ENCODE measurements around the gene CRYBG3.

CRYBG3 gene

GRCh38 chr3:97949743-97950142 lies 127.9 kb downstream of the CRYBG3 start:
- DNase-seq, result no peak

- no peak for DNase-seq
Observed at GRCh38 chr3:97950360-97950759, 128.5 kb downstream of the CRYBG3 start.

DNA sequence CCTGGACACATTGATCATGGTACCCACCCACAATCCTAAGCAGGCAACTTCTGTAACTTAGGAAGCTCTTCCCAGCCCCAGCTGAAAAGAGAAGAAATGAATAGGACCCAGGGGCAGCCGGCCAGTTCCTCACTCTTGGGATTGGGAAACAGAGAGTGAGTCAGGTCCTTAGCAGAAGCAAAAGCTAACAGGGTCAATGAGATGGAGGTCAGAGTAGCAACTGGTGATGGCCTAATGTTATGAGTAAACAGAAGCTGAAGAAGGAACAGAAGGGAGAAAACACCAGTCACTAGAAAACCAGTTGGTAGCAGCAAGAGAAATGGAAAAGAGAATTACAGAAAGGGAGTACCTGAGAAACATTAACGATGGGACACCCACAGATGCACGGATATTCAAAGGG lies 130.5 kb downstream of the CRYBG3 start:
- no peak for DNase-seq

GRCh38 chr3:97952872-97953271 lies 131.1 kb downstream of the CRYBG3 start:
- no peak for DNase-seq

- no peak for DNase-seq
Observed at GRCh38 chr3:97954228-97954827, 132.5 kb downstream of the CRYBG3 start.

GRCh38 chr3:97956051-97956450 lies 134.2 kb downstream of the CRYBG3 start:
- DNase-seq, result no peak

GRCh38 chr3:97957617-97958311 lies 136.0 kb downstream of the CRYBG3 start:
- DNase-seq, result peak; percentile 18

DNA sequence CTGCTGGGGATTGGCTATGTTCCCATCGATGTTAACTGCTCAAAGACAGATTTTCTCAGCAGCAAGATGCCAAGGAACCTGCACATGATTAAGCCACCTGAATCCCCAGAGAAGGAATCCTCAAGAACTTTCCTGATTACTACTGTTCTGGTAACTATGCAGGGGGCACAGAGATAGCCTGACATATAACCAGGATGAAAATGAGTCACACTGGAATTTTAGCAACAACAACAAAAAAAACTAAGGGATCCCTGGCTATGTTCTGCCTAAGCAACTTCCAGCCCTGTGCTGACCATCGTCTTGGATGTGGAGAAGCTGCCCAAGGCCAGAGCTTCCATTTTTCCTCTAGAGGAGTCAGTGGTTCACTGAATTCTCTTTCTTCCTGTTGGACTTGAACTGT lies 136.6 kb downstream of the CRYBG3 start:
- no peak for DNase-seq

- DNase-seq, result no peak
Observed at GRCh38 chr3:97958796-97959195, 137.0 kb downstream of the CRYBG3 start.

DNA sequence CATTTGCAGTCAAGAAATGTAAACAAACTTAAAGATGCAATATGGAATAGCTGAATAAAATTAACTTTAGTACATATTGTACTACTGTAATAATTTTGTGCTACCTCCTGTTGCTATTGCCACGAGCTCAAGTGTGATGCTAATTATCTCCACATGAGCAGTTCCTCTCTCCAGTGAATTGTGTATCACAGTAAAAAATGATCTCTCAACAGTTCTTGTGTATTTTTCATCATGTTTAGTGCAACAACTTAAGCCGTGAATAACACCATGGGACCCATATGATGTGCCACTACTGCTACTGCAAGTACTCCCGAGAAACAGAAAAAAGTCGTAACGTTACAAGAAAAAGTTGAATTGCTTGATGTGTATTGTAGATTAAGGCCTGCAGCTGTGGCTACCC lies 138.1 kb downstream of the CRYBG3 start:
- DNase-seq, result no peak

DNA sequence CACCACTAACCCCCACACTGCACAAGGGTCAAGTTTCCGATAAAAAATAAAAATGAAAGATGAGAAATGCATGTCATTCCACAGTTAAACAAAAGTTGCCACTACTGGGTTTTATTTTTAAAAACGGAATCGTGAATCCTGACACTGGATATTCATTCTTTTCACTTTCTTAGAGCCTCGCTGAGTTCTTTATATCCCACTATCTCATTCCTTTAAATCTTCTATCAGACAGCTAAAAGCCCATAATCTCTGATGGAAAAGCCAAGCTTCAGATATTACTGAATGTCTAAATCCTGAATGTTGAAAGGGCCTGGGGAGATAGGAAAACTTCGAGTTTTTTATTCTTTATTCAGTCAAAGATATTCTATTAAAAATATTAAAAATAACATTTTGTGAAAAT lies 138.7 kb downstream of the CRYBG3 start:
- no peak for DNase-seq

- no peak for DNase-seq
Observed at GRCh38 chr3:97960993-97961766, 139.4 kb downstream of the CRYBG3 start.

GRCh38 chr3:97967966-97968365 lies 146.2 kb downstream of the CRYBG3 start:
- DNase-seq, result no peak

DNA sequence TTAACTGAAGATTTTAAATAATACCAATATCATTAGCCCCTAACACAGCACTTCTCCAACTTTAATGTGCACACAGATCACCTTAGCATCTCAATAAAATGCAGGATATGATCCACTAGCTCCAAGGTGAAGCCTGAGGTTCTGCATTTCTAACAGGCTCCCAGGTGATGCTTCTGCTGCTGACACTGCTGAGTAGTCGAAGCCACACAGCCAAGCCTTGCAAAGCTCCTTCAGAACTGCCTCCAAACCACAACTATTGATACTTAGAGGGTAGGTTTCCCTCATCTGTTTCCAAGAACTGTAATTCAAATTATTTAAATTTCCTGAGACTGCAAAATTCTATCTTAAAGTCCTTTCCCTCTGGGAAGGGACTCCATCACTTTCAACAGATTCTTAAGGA lies 146.6 kb downstream of the CRYBG3 start:
- no peak for DNase-seq

GRCh38 chr3:97969541-97969940 lies 147.7 kb downstream of the CRYBG3 start:
- DNase-seq, result no peak

- DNase-seq, result no peak
Observed at GRCh38 chr3:97970156-97970555, 148.3 kb downstream of the CRYBG3 start.

DNA sequence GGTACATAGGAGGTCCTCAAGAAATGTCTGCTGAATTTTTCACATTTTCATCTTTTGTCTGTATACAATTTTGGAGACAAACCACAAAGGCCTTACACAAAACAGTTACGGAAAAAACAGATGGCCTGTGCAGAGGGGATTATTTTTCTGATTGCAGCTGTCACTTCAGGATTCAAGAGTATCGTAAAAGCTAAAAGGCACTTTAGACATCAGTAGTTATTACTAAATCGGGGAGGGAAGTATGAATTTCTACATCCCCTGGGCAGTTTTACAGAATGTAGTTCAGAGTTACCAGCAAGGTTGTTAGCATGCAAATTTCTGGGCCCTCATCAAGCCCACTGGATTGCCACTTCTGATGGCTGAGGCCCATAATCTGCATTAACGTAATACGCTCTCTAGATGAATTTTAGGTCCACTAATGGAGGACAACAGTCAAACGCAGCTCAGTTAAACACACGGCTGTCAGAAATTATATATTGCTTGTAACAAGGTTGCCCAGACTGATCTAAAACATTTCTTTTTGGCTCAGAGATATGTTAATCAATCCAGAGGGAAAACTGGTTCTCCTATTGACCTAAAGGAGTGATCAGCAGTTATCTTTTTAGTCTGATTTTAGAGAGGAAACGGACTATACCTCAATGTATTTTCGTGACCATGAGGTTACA lies 149.3 kb downstream of the CRYBG3 start:
- no peak for DNase-seq

GRCh38 chr3:97971679-97972567 lies 150.1 kb downstream of the CRYBG3 start, which contains the start of gene RIOX2:
Gene RIOX2, minus strand, starts transcription at chr3:97972431. Its CDS starts 4,838 bp downstream, at chr3:97967593.
- peak; percentile 48 for DNase-seq

DNA sequence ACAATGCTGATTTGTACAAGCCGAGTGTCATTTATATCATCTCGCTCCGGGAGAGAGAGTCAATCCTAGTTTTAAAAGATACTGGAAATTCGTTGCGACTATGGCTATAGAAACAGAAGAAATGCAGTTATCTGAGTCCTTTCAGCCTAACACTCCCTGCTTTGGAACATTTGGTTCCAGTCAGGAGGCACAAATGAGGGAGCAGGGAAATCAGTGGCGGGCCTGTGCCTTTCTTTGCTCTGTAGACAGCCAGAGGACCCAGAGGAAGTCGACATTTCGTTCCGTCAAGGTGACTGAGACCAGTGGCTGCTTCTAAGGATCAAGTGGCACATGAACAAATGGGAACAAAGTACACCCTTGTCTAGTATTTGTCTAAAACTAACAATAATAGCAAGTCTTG lies 151.2 kb downstream of the CRYBG3 start:
- no peak for DNase-seq

DNA sequence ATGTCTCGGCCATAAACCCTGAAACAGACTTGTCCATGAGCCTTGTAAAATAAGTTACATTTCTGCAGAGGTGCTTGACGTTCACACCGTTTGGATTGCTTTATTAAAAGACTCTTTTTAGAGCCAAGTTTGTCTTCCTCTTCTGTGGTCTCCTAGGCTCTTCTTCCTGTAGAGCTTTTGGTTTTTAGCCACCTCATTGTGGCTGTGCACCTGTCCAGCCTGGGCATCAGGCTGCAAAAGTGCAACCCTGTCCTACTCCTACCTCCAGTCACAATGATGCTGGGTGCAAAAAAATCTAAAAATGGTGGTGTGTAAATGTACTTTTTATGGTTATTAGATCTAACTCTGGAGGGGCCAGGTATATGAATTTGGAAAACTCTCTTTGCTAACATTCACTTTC lies 153.2 kb downstream of the CRYBG3 start:
- DNase-seq, result no peak

DNA sequence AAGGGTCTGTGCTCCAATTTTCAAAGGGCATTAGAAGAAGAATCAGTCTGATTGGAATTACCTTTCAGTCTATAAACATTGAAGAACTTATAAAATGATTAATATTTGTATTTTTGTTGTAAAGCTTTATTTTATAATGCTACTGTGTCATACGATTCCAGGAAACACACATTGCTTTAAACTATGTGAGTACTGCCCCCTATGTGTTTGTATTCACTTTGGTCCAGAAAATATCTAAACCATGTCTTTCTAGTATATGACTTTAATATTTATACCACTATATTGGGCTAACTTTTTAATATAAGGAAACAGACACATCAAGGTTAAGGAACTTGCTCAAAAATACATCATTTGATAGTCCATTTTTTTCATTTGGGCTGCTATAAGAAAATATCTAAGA lies 153.7 kb downstream of the CRYBG3 start:
- no peak for DNase-seq

- no peak for DNase-seq
Observed at GRCh38 chr3:97979610-97980009, 157.8 kb downstream of the CRYBG3 start.

All from NCI-H1092 treated with DMSO at 0.1 percent for 48 hours (cell line).